Vagina (tissue), 2 donors: ENCODE data around the gene IMMP2L. TPM values are rescaled to one million over a fixed set of nuclear protein-coding genes. Genes with fewer than 3 reads are reported as not detected.

ENCODE experiments used
- DNase-seq, 2 donors: peaks; one replicate each; pipeline ENCODE4 v3.0.0-alpha.2; 2017; ENCODE audit errors: extremely low spot score in 2 of 2
- H3K27ac ChIP-seq: fragments of 200-600 bp; sonication (generic); one replicate; pipeline ENCODE4 v1.5.1; 2019
- H3K27me3 ChIP-seq: fragments of 200-600 bp; sonication (generic); one replicate; pipeline ENCODE4 v1.5.1; 2019
- H3K36me3 ChIP-seq, 2 donors: fragments of 200-600 bp; sonication (generic); one replicate each; pipeline ENCODE4 v1.5.1; 2017 to 2019
- H3K4me1 ChIP-seq: fragments of 200-600 bp; sonication (generic); one replicate; pipeline ENCODE4 v1.5.1; 2019
- H3K4me3 ChIP-seq, 2 donors: fragments of 200-600 bp; sonication (generic); 1 replicate in 1 of 2; 2 replicates in 1 of 2; pipeline ENCODE4 v1.5.1; 2016 to 2019
- H3K9me3 ChIP-seq: fragments of 200-600 bp; sonication (generic); one replicate; pipeline ENCODE4 v1.5.1; 2019
- CTCF ChIP-seq, 3 experiments: fragments of 450-650 bp in 2 of 3; fragments of 200-600 bp in 1 of 3; sonication (generic) in 1 of 3; IDR thresholded peaks; one replicate each; pipeline ENCODE4 v1.5.1; 2017 to 2019; ENCODE audit warnings: antibody characterized with exemption in 3 of 3, mild to moderate bottlenecking in 2 of 3, moderate library complexity in 2 of 3
- POLR2A ChIP-seq, 2 donors: fragments of 450-650 bp; IDR thresholded peaks; one replicate each; pipeline ENCODE4 v1.6.1; 2017; ENCODE audit warnings: antibody characterized with exemption in 2 of 2, mild to moderate bottlenecking in 2 of 2, moderate library complexity in 2 of 2
- POLR2AphosphoS5 ChIP-seq, 2 donors: sonication (generic); formaldehyde crosslinking; IDR thresholded peaks; one replicate each; pipeline ENCODE4 v1.9.0; 2017; ENCODE audit warnings: antibody characterized with exemption in 2 of 2, mild to moderate bottlenecking in 2 of 2, low read depth in 1 of 2; ENCODE audit not compliant: insufficient read depth in 1 of 2
- intact Hi-C: fragments of 100-400 bp; cut with DNase I; formaldehyde crosslinking; loops from one replicate; pipeline ENCODE4 v1.15.1; 2023
- total RNA-seq: library from RNA; depleted of rRNA; stranded (reverse); fragments of >200 nt; gene quantifications from one replicate; pipeline ENCODE4 v1.2.3, GENCODE V29; 2016

IMMP2L gene
- total RNA-seq, 1 donor from 2014 or later = 13.3 TPM

- H3K4me1 ChIP-seq = no peaks in the 10 kb centered on the region
- H3K27ac ChIP-seq = no peak overlapping the region
- no peak for DNase-seq
- no peaks in the 10 kb centered on the region for H3K27me3 ChIP-seq
- intact Hi-C loops = no loop called here
- no peak for TF ChIP-seq POLR2AphosphoS5 (IDR thresholded peaks at IDR 0.05; ENCODE audit: insufficient read depth in 1 of 2, low read depth in 1 of 2)
- no peak for TF ChIP-seq CTCF (IDR thresholded peaks at IDR 0.05)
- TF ChIP-seq POLR2A (IDR thresholded peaks at IDR 0.05) = no peak
- H3K36me3 ChIP-seq = no peaks in the 10 kb centered on the region
- no peaks in the 10 kb centered on the region for H3K9me3 ChIP-seq
- H3K4me3 ChIP-seq = no peak overlapping the region
Observed at GRCh38 chr7:110983822-110984456, 578.4 kb downstream of the IMMP2L start.

- intact Hi-C loops = no loop called here
- Histone ChIP-seq H3K27me3 (no peaks in the 10 kb centered on the region), H3K36me3 (no peaks in the 10 kb centered on the region), H3K27ac (no peak overlapping the region), H3K4me3 (no peak overlapping the region), H3K4me1 (no peaks in the 10 kb centered on the region), H3K9me3 (no peaks in the 10 kb centered on the region)
- no peak for TF ChIP-seq POLR2AphosphoS5 (IDR thresholded peaks at IDR 0.05; ENCODE audit: insufficient read depth in 1 of 2, low read depth in 1 of 2)
- DNase-seq = no peak
Observed at GRCh38 chr7:110977127-110977737, 585.1 kb downstream of the IMMP2L start.

GRCh38 chr7:110975486-110975885 lies 586.8 kb downstream of the IMMP2L start:
- intact Hi-C loops = no loop called here
- Histone ChIP-seq H3K4me3 (no peak overlapping the region), H3K4me1 (no peaks in the 10 kb centered on the region), H3K27ac (no peak overlapping the region), H3K36me3 (no peaks in the 10 kb centered on the region), H3K9me3 (no peaks in the 10 kb centered on the region), H3K27me3 (no peaks in the 10 kb centered on the region)
- no peak for TF ChIP-seq POLR2A (IDR thresholded peaks at IDR 0.05)
- DNase-seq = no peak

GRCh38 chr7:110974441-110974840 lies 587.9 kb downstream of the IMMP2L start:
- H3K36me3 ChIP-seq = no peaks in the 10 kb centered on the region
- TF ChIP-seq POLR2AphosphoS5 (IDR thresholded peaks at IDR 0.05; ENCODE audit: insufficient read depth in 1 of 2, low read depth in 1 of 2) = no peak
- TF ChIP-seq POLR2A (IDR thresholded peaks at IDR 0.05) = no peak
- no peak for TF ChIP-seq CTCF (IDR thresholded peaks at IDR 0.05)
- intact Hi-C loops = no loop called here
- H3K4me1 ChIP-seq = no peaks in the 10 kb centered on the region
- H3K27ac ChIP-seq = no peak overlapping the region
- no peak overlapping the region for H3K4me3 ChIP-seq
- no peaks in the 10 kb centered on the region for H3K27me3 ChIP-seq
- H3K9me3 ChIP-seq = no peaks in the 10 kb centered on the region
- no peak for DNase-seq

GRCh38 chr7:110973196-110973990 lies 588.9 kb downstream of the IMMP2L start:
- intact Hi-C loops = no loop called here
- no peak overlapping the region for H3K27ac ChIP-seq
- TF ChIP-seq POLR2A (IDR thresholded peaks at IDR 0.05) (no peak), CTCF (IDR thresholded peaks at IDR 0.05) (no peak), POLR2AphosphoS5 (IDR thresholded peaks at IDR 0.05; ENCODE audit: insufficient read depth in 1 of 2, low read depth in 1 of 2) (no peak)
- H3K9me3 ChIP-seq = no peaks in the 10 kb centered on the region
- H3K4me1 ChIP-seq = no peaks in the 10 kb centered on the region
- H3K4me3 ChIP-seq = no peak overlapping the region
- H3K36me3 ChIP-seq = no peaks in the 10 kb centered on the region
- H3K27me3 ChIP-seq = no peaks in the 10 kb centered on the region
- no peak for DNase-seq

- no peak for TF ChIP-seq CTCF (IDR thresholded peaks at IDR 0.05)
- no peak for TF ChIP-seq POLR2A (IDR thresholded peaks at IDR 0.05)
- TF ChIP-seq POLR2AphosphoS5 (IDR thresholded peaks at IDR 0.05; ENCODE audit: insufficient read depth in 1 of 2, low read depth in 1 of 2) = no peak
- Histone ChIP-seq H3K36me3 (no peaks in the 10 kb centered on the region), H3K4me3 (no peak overlapping the region), H3K27me3 (no peaks in the 10 kb centered on the region), H3K9me3 (no peaks in the 10 kb centered on the region), H3K27ac (no peak overlapping the region), H3K4me1 (no peaks in the 10 kb centered on the region)
- DNase-seq = no peak
- intact Hi-C loops = no loop called here
Observed at GRCh38 chr7:110964775-110965174, 597.5 kb downstream of the IMMP2L start.
